CD4-positive, alpha-beta T cell treated with Interleukin-21 for 1 hour (primary cell): Measurements from ENCODE around the gene PRDM5.

ENCODE experiments used
- DNase-seq: peaks from one replicate; pipeline ENCODE4 v3.0.0-alpha.2; 2020

Gene PRDM5

GRCh38 chr4:120853161-120853935, 69.2 kb downstream of the PRDM5 start:
- DNase-seq = no peak

GRCh38 chr4:120850018-120850599, 72.4 kb downstream of the PRDM5 start:
- no peak for DNase-seq

GRCh38 chr4:120847019-120847582, 75.4 kb downstream of the PRDM5 start:
- no peak for DNase-seq

- no peak for DNase-seq
Measured at GRCh38 chr4:120844528-120844921, 78.0 kb downstream of the PRDM5 start.

GRCh38 chr4:120843849-120844527, 78.5 kb downstream of the PRDM5 start:
- no peak for DNase-seq

- DNase-seq = no peak
Measured at GRCh38 chr4:120842031-120842430, 80.5 kb downstream of the PRDM5 start.

- no peak for DNase-seq
Measured at GRCh38 chr4:120841580-120841979, 80.9 kb downstream of the PRDM5 start.

GRCh38 chr4:120839974-120840751, 82.4 kb downstream of the PRDM5 start:
- no peak for DNase-seq

- no peak for DNase-seq
Measured at GRCh38 chr4:120839334-120839973, 83.1 kb downstream of the PRDM5 start.

GRCh38 chr4:120838784-120839183, 83.7 kb downstream of the PRDM5 start:
- DNase-seq = no peak

- DNase-seq = no peak
Measured at GRCh38 chr4:120837656-120838055, 84.9 kb downstream of the PRDM5 start.

- no peak for DNase-seq
Measured at GRCh38 chr4:120835342-120835741, 87.2 kb downstream of the PRDM5 start.

- no peak for DNase-seq
Measured at GRCh38 chr4:120830204-120830603, 92.3 kb downstream of the PRDM5 start.

- no peak for DNase-seq
Measured at GRCh38 chr4:120829113-120829831, 93.3 kb downstream of the PRDM5 start.

- no peak for DNase-seq
Measured at GRCh38 chr4:120826853-120827252, 95.7 kb downstream of the PRDM5 start.

- DNase-seq = no peak
Measured at GRCh38 chr4:120826449-120826848, 96.1 kb downstream of the PRDM5 start.

GRCh38 chr4:120824946-120825345, 97.6 kb downstream of the PRDM5 start:
- DNase-seq = no peak

- DNase-seq = no peak
Measured at GRCh38 chr4:120821977-120822376, 100.5 kb downstream of the PRDM5 start.

- DNase-seq = no peak
Measured at GRCh38 chr4:120821029-120821428, 101.5 kb downstream of the PRDM5 start.

- no peak for DNase-seq
Measured at GRCh38 chr4:120819805-120820437, 102.6 kb downstream of the PRDM5 start.

GRCh38 chr4:120816296-120816965, 106.1 kb downstream of the PRDM5 start:
- no peak for DNase-seq
